PC-9 (cell line): ENCODE measurements around the gene SLC25A28. TPM values are rescaled to one million over a fixed set of nuclear protein-coding genes. Genes with fewer than 3 reads are reported as not detected.

ENCODE experiments used
- BruUV-seq: library from RNA; stranded (reverse); fragments of 400-500 nt; replicated peaks from 2 replicates; lab custom pipeline; 2021; lab: Mats Ljungman, UMichigan
- CTCF ChIA-PET: fragments of 300-600 bp; sonication (Branson Sonifier 250); formaldehyde crosslinking; loops from one replicate; lab custom pipeline; 2022; ENCODE audit warnings: antibody characterized with exemption; lab: Charles Lee
- POLR2A ChIA-PET: fragments of 300-600 bp; sonication (Branson Sonifier 250); formaldehyde crosslinking; loops from one replicate; lab custom pipeline; 2022; ENCODE audit warnings: antibody characterized with exemption; ENCODE audit not compliant: unreplicated experiment; lab: Charles Lee
- DNase-seq, 2 experiments: peaks; one replicate each; pipeline versions ENCODE4 v3.0.0 to v3.0.0-alpha.2; 2015 to 2022; ENCODE audit warnings: mixed read lengths in 1 of 2
- H2AFZ ChIP-seq: fragments of 200-600 bp; sonication (generic); 2 replicates; pipeline ENCODE4 v1.8.1; 2017; ENCODE audit warnings: antibody characterized with exemption
- H3F3A ChIP-seq: fragments of 200-600 bp; sonication (generic); 2 replicates; pipeline ENCODE4 v1.8.1; 2017; ENCODE audit warnings: antibody characterized with exemption, mild to moderate bottlenecking, low read depth; ENCODE audit not compliant: insufficient read depth
- H3K27ac ChIP-seq: fragments of 200-600 bp; sonication (generic); 2 replicates; pipeline ENCODE4 v1.6.1; 2016; ENCODE audit warnings: mixed run types
- H3K27me3 ChIP-seq: fragments of 200-600 bp; sonication (generic); 2 replicates; pipeline ENCODE4 v1.6.1; 2016; ENCODE audit warnings: low read depth, mixed run types; ENCODE audit not compliant: insufficient read depth
- H3K36me3 ChIP-seq: fragments of 200-600 bp; sonication (generic); 2 replicates; pipeline ENCODE4 v1.6.1; 2016; ENCODE audit warnings: low read depth, mixed run types
- H3K4me1 ChIP-seq: fragments of 200-600 bp; sonication (generic); replicated peaks from 2 replicates; pipeline ENCODE4 v1.6.1; 2016; ENCODE audit warnings: mixed run types; ENCODE audit not compliant: insufficient read depth
- H3K4me2 ChIP-seq: fragments of 200-600 bp; sonication (generic); 2 replicates; pipeline ENCODE4 v1.6.1; 2017; ENCODE audit warnings: mixed run types
- H3K4me3 ChIP-seq: fragments of 200-600 bp; sonication (generic); 2 replicates; pipeline ENCODE4 v1.6.1; 2016; ENCODE audit warnings: mixed run types
- H3K79me2 ChIP-seq: fragments of 200-600 bp; sonication (generic); 2 replicates; pipeline ENCODE4 v1.6.1; 2017; ENCODE audit warnings: low read depth, mixed run types
- H3K9me2 ChIP-seq: fragments of 200-600 bp; sonication (generic); 2 replicates; pipeline ENCODE4 v1.8.1; 2017; ENCODE audit warnings: mild to moderate bottlenecking; ENCODE audit not compliant: insufficient read depth
- H3K9me3 ChIP-seq: fragments of 200-600 bp; sonication (generic); 2 replicates; pipeline ENCODE4 v1.8.1; 2016; ENCODE audit warnings: low read depth; ENCODE audit not compliant: insufficient read depth
- H4K20me1 ChIP-seq: fragments of 200-600 bp; sonication (generic); 2 replicates; pipeline ENCODE4 v1.8.1; 2017; ENCODE audit not compliant: insufficient read depth
- CTCF ChIP-seq: fragments of 200-600 bp; sonication (generic); conservative IDR thresholded peaks from 2 replicates; pipeline ENCODE4 v1.6.1; 2017; ENCODE audit warnings: mixed run types, antibody characterized with exemption, mild to moderate bottlenecking, moderate library complexity
- EZH2 ChIP-seq: fragments of 200-600 bp; sonication (generic); IDR thresholded peaks from 2 replicates; pipeline ENCODE4 v1.8.0; 2017; ENCODE audit warnings: antibody characterized with exemption, low read depth
- intact Hi-C: fragments of 100-400 bp; cut with micrococcal nuclease; formaldehyde crosslinking; loops from one replicate; pipeline ENCODE4 v1.10.0; 2022; ENCODE audit not compliant: unreplicated experiment
- total RNA-seq: library from RNA; stranded (reverse); gene quantifications from 2 replicates; pipeline ENCODE4 v1.2.3, GENCODE V29; 2021

SLC25A28 gene
- total RNA-seq, 1 experiment from 2014 or later, result 17.6 TPM

- peak overlapping the region; percentile 82 for H3K4me3 ChIP-seq
- DNase-seq, result no peak
- H3K4me2 ChIP-seq, result peak overlapping the region; percentile 79
- POLR2A ChIA-PET, result interaction anchor here (0.7 to 0.8 kb wide), 3 partner anchors 38 to 1261 kb away, joined by 3 to 11 read pairs (median 4); partner anchors contain the start of gene ENTPD7
- H3K27me3 ChIP-seq, result no peaks in the 10 kb centered on the region
- no peaks in the 10 kb centered on the region for H3K9me3 ChIP-seq
- H3K27ac ChIP-seq, result peak overlapping the region; percentile 91
- peak overlapping the region; percentile 84 for H2AFZ ChIP-seq
- H3K9me2 ChIP-seq, result no peaks in the 10 kb centered on the region
- TSS peak; percentile 80 for BruUV-seq
- TF ChIP-seq EZH2, result no peak
- TF ChIP-seq CTCF, result no peak
- peaks cover 10% of the 10 kb centered on the region; the same call in 1 of the 2 replicates for H3F3A ChIP-seq
- intact Hi-C loops, result loop anchor here (1.0 to 2.0 kb wide), 3 partner anchors 38 to 191 kb away; partner anchors contain the start of genes ABCC2, ENTPD7 and GOT1
- H3K36me3 ChIP-seq, result no peaks in the 10 kb centered on the region
- H3K79me2 ChIP-seq, result peaks cover 30% of the 10 kb centered on the region
- H4K20me1 ChIP-seq, result no peaks in the 10 kb centered on the region
- CTCF ChIA-PET, result interaction anchor here (0.6 kb wide), 1 partner anchor 38 kb away, joined by 3 read pairs; the partner anchor contains the start of gene ENTPD7
- peaks cover 20% of the 10 kb centered on the region for H3K4me1 ChIP-seq
These were observed 1.4 kb upstream of the SLC25A28 start for GRCh38 chr10:99621454-99622251.

DNA sequence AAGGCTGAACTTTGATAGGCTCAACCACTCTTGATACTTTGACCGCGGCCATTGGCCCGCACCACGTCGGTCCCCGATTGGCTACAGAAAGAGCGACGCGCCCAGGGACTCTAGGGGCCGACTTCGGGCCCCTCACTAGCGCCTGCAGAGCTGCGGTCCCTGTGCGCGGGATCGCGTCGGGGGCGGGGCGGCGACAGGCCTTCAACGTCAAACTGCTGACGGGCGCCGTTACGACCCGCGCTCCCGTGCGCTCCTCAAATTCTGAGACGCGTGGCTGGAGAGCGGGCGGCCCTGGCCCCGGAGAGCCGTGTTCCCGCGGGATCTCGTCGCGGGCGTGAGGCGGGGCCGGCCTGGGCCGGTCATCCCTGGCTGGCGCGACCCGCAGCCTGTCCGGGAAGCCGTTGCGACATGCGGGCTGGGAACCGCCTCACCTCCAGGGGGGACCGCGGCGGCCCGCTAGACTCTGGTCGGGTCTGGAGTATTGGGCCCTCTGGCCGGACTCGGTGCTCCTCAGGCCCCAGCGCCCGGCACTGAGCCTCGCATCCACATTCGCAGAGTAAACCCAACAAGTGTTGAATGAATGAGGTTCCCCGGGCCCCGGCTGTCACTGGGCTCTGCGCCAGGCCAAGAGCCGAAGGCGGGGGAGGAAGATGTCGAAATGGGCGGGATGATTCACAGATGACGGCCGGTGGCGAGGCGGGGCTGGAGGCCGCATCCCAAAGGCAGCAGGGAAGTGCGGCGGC lies 643 bp upstream of the SLC25A28 start:
- Histone ChIP-seq H3K4me2 (peak overlapping the region; percentile 79), H3K27me3 (no peaks in the 10 kb centered on the region), H3K4me3 (peak overlapping the region; percentile 82), H2AFZ (peak overlapping the region; percentile 84), H3K79me2 (peaks cover 38% of the 10 kb centered on the region), H4K20me1 (no peaks in the 10 kb centered on the region), H3K4me1 (peaks cover 20% of the 10 kb centered on the region), H3K9me3 (no peaks in the 10 kb centered on the region), H3K27ac (peak overlapping the region; percentile 91), H3K36me3 (no peaks in the 10 kb centered on the region), H3F3A (peaks cover 10% of the 10 kb centered on the region; the same call in 1 of the 2 replicates), H3K9me2 (no peaks in the 10 kb centered on the region)
- intact Hi-C loops, result loop anchor here (1.0 to 2.0 kb wide), 4 partner anchors 38 to 190 kb away; partner anchors contain the start of genes ABCC2, COX15, CUTC and ENTPD7
- DNase-seq, result peak; percentile 77 to 85
- POLR2A ChIA-PET, result interaction anchor here (0.6 to 1.0 kb wide), 7 partner anchors 38 to 1972 kb away, joined by 3 to 11 read pairs (median 5); partner anchors contain the start of gene ENTPD7
- CTCF ChIA-PET, result interaction anchor here (0.6 to 0.7 kb wide), 2 partner anchors 38 to 103 kb away, joined by 4 to 8 read pairs; no protein-coding TSS in a partner anchor
- TF ChIP-seq CTCF (no peak), EZH2 (no peak)
- no TSS peak for BruUV-seq
